Right atrium auricular region (tissue), 2 donors: Measurements from ENCODE around the gene NPM1. TPM values are rescaled to one million over a fixed set of nuclear protein-coding genes. Genes with fewer than 3 reads are reported as not detected.
"Not testable (repeated sequence)": the region's sequence is repeated elsewhere in the genome, so short reads cannot be mapped to it uniquely, and the experiment has no call there.

Experiments used
- DNase-seq: peaks from one replicate; pipeline ENCODE4 v3.0.0-alpha.2; 2019; ENCODE audit warnings: low spot score
- H3K27ac ChIP-seq, 2 donors: fragments of 200-600 bp; sonication (generic); 1 replicate in 1 of 2; 2 replicates in 1 of 2; pipeline ENCODE4 v1.5.1; 2016 to 2019
- H3K27me3 ChIP-seq, 2 donors: fragments of 200-600 bp; sonication (generic); one replicate each; pipeline versions ENCODE4 v1.5.1 to v1.6.0; 2017 to 2019
- H3K36me3 ChIP-seq: fragments of 200-600 bp; sonication (generic); one replicate; pipeline ENCODE4 v1.5.1; 2016
- H3K4me1 ChIP-seq, 2 donors: fragments of 200-600 bp; sonication (generic); one replicate each; pipeline versions ENCODE4 v1.5.1 to v1.6.0; 2017 to 2019
- H3K4me3 ChIP-seq, 2 donors: fragments of 200-600 bp; sonication (generic); 1 replicate in 1 of 2; 2 replicates in 1 of 2; pipeline ENCODE4 v1.5.1; 2017 to 2019; ENCODE audit warnings: mild to moderate bottlenecking in 1 of 2, moderate library complexity in 1 of 2
- H3K9me3 ChIP-seq, 2 donors: fragments of 200-600 bp; sonication (generic); one replicate each; pipeline ENCODE4 v1.5.1; 2019
- total RNA-seq, 2 donors: library from RNA; depleted of rRNA; stranded (reverse); fragments of >200 nt; gene quantifications; one replicate each; pipeline ENCODE4 v1.1.0, GENCODE V29; 2016
- TF ChIP-seq, protein P1 (sequence below), 2 donors: fragments of 200-600 bp; sonication (generic); IDR thresholded peaks; one replicate each; pipeline ENCODE4 v1.5.1; 2019; ENCODE audit warnings: antibody characterized with exemption in 2 of 2

NPM1 gene
- total RNA-seq, 2 donors from 2014 or later: 271 to 353 TPM

DNA sequence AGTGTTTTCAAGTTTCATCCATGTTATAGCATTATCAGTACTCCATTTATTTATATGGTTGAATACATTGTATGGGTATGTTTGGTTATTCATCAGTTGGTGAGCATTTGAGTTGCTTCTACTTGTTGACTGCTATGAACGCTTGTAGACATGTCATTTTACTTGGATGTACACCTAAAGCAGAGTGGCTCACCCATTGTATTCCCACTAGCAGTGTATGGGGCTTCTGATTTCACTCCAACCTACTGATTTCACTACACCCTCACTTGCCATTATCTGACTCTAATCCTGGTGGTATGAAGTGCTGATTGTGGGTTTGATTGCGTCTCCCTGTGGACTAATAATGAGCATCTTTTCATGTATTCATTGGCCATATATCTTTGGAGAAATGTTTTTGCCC, 9.5 kb downstream of the NPM1 start:
- Histone ChIP-seq H3K9me3 (no peaks in the 10 kb centered on the region), H3K27me3 (no peaks in the 10 kb centered on the region), H3K27ac (no peak overlapping the region), H3K4me3 (no peak overlapping the region), H3K4me1 (peaks cover 0 to 20% of the 10 kb centered on the region in 2 donors), H3K36me3 (peaks cover 94% of the 10 kb centered on the region)
- TF ChIP-seq, protein P1, sequence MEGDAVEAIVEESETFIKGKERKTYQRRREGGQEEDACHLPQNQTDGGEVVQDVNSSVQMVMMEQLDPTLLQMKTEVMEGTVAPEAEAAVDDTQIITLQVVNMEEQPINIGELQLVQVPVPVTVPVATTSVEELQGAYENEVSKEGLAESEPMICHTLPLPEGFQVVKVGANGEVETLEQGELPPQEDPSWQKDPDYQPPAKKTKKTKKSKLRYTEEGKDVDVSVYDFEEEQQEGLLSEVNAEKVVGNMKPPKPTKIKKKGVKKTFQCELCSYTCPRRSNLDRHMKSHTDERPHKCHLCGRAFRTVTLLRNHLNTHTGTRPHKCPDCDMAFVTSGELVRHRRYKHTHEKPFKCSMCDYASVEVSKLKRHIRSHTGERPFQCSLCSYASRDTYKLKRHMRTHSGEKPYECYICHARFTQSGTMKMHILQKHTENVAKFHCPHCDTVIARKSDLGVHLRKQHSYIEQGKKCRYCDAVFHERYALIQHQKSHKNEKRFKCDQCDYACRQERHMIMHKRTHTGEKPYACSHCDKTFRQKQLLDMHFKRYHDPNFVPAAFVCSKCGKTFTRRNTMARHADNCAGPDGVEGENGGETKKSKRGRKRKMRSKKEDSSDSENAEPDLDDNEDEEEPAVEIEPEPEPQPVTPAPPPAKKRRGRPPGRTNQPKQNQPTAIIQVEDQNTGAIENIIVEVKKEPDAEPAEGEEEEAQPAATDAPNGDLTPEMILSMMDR (IDR thresholded peaks at IDR 0.05): no peak
- DNase-seq: no peak

DNA sequence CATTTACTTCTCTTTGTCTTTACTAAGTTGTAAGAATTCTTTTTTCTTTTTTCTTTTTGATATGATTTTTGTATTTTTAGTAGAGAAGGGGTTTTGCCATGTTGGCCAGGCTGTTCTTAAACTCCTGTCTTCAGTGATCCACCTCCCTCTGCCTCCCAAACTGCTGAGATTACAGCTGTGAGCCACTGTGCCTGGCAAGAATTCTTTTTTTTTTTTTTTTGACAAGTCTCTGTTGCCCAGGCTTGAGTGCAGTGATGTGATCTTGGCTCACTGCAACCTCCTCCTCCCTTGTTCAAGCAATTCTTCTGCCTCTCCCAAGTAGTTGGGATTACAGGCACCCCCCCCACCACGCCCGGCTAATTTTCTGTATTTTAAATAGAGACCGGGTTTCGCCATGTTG, 9.9 kb downstream of the NPM1 start:
- no peak overlapping the region for H3K4me3 ChIP-seq
- DNase-seq: no peak
- H3K4me1 ChIP-seq: peaks cover 0 to 19% of the 10 kb centered on the region in 2 donors
- peaks cover 90% of the 10 kb centered on the region for H3K36me3 ChIP-seq
- H3K27ac ChIP-seq: no peak overlapping the region
- H3K27me3 ChIP-seq: no peaks in the 10 kb centered on the region
- TF ChIP-seq, protein P1 (IDR thresholded peaks at IDR 0.05): no peak
- no peaks in the 10 kb centered on the region for H3K9me3 ChIP-seq

DNA sequence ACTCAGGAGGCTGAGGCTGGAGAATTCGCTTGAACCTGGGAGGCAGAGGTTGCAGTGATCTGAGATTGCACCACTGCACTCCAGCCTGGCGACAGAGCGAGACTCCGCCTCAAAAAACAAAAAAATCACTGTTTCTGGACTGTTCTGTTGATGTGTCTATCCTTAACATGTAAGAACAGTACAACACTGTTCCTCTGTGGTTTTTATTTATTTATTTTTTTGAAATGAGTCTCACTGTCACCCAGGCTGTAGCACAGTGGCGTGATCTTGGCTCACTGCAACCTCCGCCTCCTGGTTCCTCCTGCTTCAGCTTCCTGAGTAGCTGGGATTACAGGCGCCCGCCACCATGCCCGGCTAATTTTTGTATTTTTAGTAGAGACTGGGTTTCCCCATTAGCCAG, 11.0 kb downstream of the NPM1 start:
- not testable (repeated sequence) for H3K9me3 ChIP-seq, DNase-seq, H3K27ac ChIP-seq, H3K4me3 ChIP-seq, H3K27me3 ChIP-seq
- Histone ChIP-seq H3K36me3 (peaks cover 80% of the 10 kb centered on the region), H3K4me1 (peaks cover 0 to 19% of the 10 kb centered on the region in 2 donors)

DNA sequence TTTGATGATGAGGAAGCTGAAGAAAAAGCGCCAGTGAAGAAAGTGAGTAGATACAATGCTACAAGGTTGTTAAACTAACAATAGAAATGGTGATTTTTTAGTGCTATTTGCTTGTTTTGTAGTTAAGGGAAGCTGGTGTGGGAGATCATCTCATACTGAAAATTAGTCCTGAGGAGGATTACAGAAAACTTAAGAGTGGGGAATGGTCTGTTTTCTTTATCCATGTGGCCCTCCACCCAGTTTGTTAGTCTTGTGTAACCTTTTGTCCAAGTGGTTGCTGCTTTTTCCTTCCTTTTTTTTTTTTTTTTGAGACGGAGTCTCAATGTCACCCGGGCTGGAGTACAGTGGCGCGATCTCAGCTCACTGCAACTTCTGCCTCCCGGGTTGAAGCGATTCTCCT, 12.5 kb downstream of the NPM1 start:
- Histone ChIP-seq H3K4me1 (peaks cover 0 to 19% of the 10 kb centered on the region in 2 donors), H3K4me3 (no peak overlapping the region), H3K36me3 (peaks cover 66% of the 10 kb centered on the region), H3K9me3 (no peaks in the 10 kb centered on the region), H3K27ac (no peak overlapping the region), H3K27me3 (no peaks in the 10 kb centered on the region)
- TF ChIP-seq, protein P1 (IDR thresholded peaks at IDR 0.05): no peak
- DNase-seq: no peak

DNA sequence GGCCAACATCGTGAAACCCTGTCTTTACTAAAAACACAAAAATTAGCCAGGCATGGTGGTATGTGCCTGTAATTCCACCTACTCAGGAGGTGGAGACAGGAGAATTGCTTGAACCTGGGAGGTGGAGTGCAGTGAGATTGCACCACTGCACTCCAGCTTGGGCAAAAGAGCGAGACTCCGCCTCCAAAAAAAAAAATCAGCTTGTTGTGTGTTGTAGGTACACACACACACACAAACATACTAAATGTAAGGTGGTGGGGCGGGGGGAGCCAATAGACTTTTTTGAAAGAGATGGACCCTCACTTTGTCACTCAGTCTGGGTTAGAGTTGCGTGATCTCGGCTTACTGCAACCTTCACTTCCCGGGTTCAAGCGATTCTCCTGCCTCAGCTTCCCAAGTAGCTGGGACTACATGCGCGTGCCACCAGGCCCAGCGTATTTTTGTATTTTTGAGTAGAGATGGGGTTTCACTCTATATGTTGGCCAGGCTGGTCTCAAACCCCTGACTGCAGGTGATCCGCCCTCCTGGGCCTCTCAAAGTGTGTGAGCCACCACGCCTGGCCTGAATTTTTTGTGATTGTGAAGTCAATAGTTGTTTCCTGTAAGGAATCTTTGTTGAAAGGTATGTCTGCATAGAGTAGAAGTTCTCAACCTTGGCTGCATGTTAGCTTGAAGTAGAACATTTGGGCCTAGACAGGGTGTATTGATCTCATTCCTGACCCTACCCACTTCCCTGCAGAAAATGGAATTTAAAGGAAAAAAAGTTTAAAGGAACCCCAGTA, 13.7 kb downstream of the NPM1 start:
- Histone ChIP-seq H3K27ac (no peak overlapping the region), H3K9me3 (no peaks in the 10 kb centered on the region), H3K36me3 (peaks cover 63% of the 10 kb centered on the region), H3K4me1 (peaks cover 0 to 15% of the 10 kb centered on the region in 2 donors), H3K27me3 (no peaks in the 10 kb centered on the region), H3K4me3 (no peak overlapping the region)
- TF ChIP-seq, protein P1 (IDR thresholded peaks at IDR 0.05): no peak
- no peak for DNase-seq

DNA sequence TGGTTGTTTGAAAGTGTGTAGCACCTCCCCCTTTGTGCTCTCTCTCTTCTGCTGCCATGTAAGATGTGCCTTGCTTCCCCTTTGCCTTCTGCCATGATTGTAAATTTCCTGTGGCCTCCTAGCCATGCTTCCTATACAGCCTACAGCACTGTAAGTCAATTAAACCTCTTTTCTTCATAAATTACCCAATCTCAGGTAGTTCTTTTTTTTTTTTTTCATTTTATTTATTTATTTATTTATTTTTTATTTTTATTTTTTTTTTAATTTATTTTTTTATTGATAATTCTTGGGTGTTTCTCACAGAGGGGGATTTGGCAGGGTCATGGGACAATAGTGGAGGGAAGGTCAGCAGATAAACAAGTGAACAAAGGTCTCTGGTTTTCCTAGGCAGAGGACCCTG, 15.1 kb downstream of the NPM1 start:
- H3K9me3 ChIP-seq, H3K27me3 ChIP-seq, H3K4me3 ChIP-seq, H3K27ac ChIP-seq, DNase-seq: not testable (repeated sequence)
- Histone ChIP-seq H3K4me1 (peaks cover 0 to 12% of the 10 kb centered on the region in 2 donors), H3K36me3 (peaks cover 61% of the 10 kb centered on the region)

DNA sequence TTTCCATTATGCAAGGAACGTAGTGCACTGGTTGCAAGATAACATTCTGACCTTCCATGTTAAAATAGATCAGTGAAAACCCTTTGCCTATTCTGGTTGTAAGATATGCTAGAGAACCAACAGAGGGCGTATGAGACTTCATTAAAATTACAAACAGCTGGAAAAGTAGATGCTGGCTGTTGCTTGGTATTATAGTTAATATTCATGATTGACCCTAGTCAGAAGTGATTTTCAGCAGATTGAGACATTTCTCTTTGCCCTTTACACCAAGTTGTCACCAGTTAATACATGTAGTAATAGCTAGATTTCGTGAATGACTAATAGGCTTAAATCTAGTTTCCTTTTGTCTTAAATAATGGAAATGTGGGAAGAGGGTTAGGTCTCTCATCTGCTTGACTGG, 18.0 kb downstream of the NPM1 start:
- TF ChIP-seq, protein P1 (IDR thresholded peaks at IDR 0.05): peak in 1 of 2 donors; percentile 47
- H3K4me1 ChIP-seq: peaks cover 4 to 8% of the 10 kb centered on the region in 2 donors
- H3K9me3 ChIP-seq: no peaks in the 10 kb centered on the region
- DNase-seq: no peak
- no peak overlapping the region for H3K27ac ChIP-seq
- no peaks in the 10 kb centered on the region for H3K27me3 ChIP-seq
- H3K4me3 ChIP-seq: no peak overlapping the region
- H3K36me3 ChIP-seq: peaks cover 49% of the 10 kb centered on the region
